ENCODE results near the gene REV1.
"Not testable (repeated sequence)": the region's sequence is repeated elsewhere in the genome, so short reads cannot be mapped to it uniquely, and the experiment has no call there.

The REV1 gene

DNA sequence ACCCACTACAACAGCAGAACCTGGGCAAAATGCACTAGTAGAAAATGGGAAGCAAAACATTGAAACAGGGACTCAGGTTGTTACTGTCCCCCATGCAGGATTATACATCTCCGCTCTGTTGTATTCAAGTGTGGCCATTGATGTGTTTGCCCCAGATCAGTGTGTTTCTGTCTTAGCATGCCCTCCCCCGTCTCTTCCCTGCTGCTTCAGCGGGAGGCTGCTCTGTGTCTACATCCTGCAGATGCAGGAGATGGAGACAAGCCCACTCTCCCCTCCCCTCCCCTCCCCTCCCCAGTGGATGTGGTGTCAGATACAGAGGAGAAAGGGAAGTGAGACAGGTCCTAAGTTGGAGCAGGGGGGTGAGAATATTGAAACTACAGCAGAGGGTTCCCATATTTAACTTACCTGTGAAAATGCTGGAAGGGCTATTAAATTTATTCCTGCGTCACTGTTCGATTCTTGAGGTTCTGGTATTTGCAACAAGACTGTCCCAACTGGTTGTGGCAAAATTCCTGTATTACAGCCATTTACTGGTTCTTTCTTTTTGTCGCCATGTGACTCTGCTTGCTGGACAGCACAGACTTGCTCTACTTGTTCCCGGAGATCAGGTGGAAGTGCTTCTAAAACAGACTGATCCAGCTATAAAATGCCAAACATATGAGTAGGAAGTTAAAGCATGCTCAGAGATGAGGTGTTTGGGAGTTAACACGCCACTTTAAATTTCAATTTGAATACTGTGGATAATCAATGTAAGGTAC is 85.6 kb downstream of the REV1 start:
- DNase-seq (ENCODE audit: low read depth, low spot score): no peak

DNA sequence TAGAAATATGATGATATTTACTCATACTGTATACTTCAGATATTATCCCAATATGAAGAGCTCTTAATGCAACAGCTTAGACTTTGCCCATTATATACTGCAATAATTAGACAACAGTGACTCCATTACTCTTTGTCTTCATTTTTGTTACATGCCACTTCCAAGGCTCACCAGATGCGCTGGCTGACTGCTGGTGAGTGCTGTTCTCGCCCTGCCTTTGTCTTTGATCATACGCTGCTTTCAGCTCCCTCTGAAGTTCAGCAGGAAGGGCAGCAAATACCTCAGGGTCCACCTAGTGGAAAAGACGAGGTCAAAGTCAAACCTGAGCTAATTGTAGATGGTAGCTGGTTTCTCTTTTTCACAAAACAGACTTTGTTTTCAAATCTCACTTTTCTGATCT is 86.3 kb downstream of the REV1 start:
- DNase-seq (ENCODE audit: low read depth, low spot score): no peak

DNA sequence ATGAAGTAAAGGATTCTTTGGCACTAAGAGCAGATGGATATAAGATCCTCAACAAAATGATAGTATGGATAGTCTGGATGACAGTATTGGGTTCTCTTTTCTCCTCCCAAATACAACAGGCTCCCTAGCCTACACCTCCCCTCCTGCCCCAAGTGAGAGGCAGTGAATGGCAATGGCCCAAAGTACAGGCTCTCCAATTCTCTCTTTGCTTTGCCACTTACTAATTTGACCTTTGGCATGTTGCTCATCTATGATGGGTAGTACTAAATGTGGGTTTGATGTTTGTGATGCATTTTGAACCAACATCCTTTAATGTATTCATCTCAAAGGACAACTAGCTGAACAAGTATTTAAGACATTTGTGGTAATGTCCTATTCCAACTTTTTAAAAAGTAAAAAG is 86.7 kb downstream of the REV1 start:
- DNase-seq (ENCODE audit: low read depth, low spot score): no peak

DNA sequence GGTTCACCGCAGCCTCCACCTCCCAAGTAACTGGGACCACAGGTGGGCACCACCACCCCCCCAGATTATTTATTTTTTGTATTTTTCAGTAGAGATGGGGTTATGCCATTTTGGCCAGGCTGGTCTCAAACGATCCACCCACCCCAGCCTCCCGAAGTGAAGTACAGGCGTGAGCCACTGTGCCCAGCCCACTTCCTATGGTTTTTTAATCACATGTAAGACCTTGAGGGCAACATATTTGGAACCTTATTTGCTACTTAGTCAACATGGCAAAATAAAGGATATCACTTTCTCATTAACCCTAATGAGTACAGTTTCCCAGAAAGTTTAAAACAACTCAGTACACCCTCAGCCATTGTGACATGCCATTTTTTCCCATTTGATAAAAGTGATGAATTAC is 88.0 kb downstream of the REV1 start:
- DNase-seq (ENCODE audit: low read depth, low spot score): no peak

DNA sequence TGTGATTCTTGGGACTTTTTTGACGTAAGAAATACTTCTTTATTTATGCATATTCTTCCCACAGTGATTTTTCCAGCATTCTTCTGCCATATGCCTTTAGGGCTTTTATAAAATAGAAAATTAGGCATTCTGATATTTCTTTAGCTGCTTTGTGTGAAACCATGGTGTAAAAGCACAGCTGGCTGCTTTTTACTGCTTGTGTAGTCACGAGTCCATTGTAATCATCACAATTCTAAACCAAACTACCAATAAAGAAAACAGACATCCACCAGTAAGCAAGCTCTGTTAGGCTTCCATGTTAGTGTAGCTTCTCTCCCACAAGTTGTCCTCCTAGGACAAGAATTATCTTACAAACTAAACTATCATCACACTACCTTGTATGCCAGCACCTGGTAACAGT is 90.0 kb downstream of the REV1 start:
- DNase-seq (ENCODE audit: low read depth, low spot score): no peak

DNA sequence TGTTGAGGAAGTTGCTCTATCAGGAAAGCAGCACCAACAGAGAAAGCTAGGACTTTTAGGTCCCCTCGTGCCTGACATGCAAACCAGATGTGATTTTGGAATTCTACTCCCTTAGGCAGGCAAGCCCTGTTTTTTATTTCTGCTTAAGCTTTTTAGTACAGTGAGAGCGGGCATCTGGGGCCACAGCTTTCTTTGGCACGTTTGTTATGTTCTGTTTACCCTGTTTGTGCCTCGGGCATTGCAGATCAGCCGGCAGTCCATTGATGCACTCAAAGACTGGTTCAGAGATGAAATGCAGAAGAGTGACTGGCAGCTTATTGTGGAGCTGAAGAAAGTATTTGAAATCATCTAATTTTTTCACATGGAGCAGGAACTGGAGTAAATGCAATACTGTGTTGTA is 90.8 kb downstream of the REV1 start:
- DNase-seq (ENCODE audit: low read depth, low spot score): no peak

DNA sequence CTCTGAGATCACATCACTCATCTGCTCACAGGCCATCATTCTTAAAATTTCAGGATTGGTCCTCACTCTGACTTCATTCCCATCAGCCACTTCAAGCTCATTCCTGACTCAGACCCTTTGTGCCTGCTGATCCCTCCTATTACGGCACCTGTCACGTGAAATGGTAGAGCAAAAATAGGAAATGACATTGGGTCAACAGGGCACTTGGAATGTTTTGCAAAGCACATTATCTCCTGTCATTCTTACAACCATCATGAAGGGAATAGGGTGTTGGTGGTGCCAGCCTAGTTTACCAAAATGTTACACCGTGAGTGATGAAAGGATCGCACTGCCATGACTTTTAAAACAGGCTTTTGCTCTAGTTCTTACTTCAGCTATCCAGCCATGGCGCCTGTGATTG is 91.5 kb downstream of the REV1 start:
- DNase-seq (ENCODE audit: low read depth, low spot score): no peak

DNA sequence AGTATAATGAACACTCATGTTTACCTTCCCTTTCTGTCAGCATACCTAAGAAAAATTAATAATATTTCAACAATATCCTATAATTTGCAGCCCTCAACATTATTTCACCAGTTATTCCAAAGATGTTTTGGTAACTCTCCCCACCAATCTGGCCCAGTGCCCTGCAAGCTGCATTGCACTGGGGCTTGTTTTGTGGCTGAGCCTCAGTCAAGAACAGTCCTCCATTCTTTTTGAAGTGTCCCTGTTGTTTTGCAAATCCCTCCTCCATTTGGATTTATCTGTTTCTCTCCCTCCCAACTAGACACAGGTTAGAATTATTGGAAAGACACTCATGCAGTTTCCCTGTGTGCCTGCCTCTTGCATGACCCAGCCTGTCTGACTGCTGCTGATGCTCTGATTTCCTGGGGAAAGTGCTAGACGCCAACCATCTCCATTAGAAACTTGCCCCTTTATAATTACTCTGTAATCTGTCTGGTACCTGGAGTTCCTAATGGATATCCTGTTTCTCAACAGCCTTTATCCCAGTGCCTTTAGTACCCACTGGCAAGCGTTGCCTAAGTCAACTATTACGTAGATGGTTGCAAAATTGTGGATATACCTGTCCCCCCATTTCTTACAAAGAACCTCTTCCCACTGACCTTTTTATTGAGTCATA is 92.4 kb downstream of the REV1 start:
- DNase-seq (ENCODE audit: low read depth, low spot score): no peak

DNA sequence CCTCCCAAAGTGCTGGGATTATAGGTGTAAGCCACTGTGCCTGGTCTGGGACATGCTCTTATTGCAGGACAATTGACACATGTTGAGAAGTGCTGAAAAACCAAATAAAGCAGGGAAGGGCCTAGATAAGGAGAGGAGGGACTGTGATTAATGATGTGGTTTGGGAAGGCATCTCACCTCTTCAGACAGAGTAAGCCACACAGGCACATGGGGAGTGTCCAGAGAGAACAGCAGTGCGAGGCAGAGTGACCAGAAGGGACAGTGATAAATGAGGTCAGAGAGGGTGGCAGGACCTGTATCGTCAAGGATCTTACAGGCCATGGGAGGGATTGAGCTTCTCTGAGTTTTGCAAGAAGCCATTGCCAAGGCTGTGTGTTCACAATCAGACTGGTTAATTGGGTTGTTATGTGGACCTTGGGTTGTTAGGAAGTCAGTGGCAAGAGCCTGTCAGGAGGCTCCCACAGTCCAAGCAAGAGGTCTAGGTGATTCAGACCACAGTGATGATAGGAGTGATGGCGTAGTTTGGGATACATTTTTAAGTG is 94.2 kb downstream of the REV1 start:
- DNase-seq (ENCODE audit: low read depth, low spot score): no peak

DNA sequence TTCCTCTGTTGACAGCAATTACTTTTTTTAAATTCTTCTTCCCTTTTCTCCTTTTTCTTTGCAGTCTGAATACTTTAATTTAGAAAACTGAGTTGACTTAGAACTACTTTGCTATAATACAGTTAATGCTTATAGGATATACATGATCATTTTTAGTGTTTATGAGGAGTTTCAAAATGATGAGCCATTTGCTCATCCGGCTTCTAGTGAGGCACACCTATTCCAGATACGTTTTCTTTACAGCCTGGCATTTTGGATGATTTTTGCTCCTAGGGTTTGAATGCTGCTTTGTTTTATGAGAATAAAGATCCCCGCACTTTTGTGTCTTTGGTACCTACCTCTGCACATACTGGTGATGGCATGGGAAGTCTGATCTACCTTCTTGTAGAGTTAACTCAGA is 99.9 kb downstream of the REV1 start:
- DNase-seq (ENCODE audit: low read depth, low spot score): no peak

DNA sequence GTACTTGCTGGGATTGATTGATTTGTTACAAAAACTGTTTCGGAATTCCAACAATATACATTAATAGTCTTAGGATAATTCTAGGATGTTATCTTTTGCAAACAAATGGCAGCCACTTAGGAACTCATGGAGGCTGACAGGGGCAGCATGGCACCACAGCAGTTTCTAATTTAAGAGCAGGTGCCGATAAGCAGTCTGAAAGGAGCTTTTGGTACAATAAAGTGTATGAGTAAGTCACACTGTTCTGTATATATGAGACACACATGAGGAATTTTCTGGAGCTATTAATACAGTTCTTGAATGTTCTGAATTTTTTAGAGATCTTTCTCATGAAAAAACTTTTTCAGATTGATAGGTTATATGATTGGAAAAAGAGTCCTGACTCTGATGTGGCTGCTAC is 100.4 kb downstream of the REV1 start:
- no peak for DNase-seq (ENCODE audit: low read depth, low spot score)

DNA sequence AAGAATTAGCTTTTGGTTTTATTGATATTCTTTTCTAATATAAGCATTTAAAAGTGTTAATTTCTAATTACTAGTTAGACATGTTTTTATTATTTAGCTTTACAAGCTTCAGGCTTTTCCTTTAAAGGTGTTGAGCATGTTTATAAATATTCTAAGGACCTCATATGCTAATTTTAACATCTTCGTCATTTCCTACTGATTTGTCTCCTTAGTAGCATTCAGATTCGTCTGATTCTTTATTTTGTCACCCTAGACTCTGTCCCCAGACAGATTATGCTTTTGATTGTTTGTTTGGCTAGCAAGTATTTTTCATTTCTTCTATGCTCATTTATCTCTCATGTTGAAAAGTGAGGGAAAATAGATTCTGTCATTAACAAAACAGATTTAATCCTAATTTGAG is 100.9 kb downstream of the REV1 start:
- no peak for DNase-seq (ENCODE audit: low read depth, low spot score)

DNA sequence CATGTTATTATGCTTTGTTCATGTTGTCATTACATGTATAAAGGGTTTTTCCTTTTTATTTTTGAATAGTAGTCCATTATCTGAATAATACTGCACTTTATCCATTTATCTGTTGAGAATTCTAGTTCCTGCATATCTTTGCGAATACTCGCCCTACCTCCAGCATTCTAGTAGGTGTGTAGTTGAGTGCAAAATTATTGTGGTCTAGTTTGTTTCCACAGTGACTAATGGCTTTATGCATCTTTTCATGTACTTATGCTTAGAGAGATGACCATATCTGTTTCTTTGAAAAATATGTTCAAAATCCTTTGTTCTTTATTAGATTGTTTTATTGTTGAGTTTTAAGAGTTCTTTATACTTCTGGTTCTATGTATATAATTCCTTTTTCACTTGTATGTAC is 103.8 kb downstream of the REV1 start:
- DNase-seq (ENCODE audit: low read depth, low spot score): no peak

DNA sequence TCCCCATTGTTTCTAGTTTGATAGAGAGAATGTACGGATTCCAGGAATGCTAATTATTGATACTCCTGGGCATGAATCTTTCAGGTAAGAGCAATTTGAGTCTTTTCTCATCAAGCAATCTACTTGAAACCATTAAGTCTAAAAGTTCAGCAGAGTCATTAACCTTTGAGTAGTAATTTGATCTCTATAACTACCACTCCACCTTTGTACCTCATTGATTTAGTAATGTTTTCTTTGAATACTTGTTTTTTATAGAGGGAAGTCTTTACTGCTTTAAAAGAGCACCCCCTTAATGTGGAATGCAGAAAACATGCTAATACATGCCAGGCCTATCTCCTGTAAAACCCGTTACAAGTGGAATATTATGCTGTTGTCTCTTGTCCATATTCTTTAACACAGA is 107.7 kb downstream of the REV1 start:
- no peak for DNase-seq (ENCODE audit: low read depth, low spot score)

DNA sequence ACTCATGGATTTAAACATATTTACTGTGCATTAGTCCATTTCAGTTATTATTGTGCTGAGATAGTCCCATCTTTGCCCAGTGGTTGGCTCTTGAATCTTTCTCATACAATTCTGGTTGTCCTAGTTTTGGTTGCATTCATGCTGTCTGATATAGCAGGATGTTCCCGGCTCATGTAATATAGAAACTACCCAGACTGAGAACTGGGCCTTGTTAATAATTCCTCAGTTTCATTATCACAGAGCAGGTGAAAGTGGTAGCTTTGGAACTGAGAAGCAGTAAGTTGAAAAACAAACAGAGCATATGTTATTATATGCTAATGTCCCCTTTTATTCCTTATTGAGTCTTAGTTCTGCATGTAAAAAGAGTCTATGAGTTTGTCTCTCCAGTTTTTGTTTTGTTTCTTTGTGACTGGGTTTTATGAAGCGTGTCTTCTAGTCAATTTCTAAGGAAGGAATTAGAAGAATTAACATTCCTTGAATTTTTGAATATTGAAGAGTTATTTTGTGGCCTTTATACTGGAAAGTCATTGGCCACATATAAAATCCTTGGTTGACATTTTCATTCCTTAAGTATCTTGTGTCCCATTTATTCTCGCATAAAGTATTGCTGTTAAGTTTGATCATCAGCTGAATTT is 109.3 kb downstream of the REV1 start:
- no peak for DNase-seq (ENCODE audit: low read depth, low spot score)

DNA sequence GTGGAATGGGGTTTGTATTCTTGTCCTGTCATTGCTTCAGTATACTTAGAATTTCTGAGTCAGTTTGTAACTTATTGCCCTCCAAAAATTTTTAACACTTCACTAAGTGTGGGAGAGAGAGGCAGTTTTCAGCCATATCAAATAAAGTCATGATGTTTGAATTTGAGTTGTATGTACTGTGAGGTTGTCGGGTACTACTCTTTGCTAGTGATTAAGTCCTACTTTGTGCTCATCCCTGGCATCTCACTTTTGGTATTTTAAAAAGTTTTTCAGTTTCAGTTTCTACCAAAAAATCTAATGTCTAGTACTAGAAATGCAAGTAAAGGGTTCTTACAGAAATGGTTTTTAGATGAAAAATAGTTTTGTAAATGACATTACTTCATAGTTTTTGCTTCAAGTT is 111.9 kb downstream of the REV1 start:
- no peak for DNase-seq (ENCODE audit: low read depth, low spot score)

DNA sequence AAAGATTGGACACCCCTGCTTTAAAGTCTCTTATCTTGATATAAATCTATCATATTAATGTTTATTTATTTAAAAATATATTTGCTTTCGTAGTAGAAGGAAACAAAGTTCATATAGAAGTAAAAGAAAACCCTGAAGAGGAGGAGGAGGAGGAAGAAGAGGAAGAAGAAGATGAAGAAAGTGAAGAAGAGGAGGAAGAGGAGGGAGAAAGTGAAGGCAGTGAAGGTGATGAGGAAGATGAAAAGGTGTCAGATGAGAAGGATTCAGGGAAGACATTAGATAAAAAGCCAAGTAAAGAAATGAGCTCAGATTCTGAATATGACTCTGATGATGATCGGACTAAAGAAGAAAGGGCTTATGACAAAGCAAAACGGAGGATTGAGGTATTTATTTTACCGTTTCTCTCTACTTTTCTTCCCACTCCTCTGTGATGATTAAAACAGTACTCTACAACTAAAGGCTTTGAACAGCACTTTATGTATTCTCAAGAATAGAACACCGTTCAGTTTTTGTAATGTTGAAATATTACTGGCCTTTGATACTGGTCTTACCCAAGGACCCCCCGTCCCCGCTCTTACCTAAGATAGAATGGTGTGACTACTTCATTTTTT is 113.5 kb downstream of the REV1 start:
- DNase-seq (ENCODE audit: low read depth, low spot score): no peak

DNA sequence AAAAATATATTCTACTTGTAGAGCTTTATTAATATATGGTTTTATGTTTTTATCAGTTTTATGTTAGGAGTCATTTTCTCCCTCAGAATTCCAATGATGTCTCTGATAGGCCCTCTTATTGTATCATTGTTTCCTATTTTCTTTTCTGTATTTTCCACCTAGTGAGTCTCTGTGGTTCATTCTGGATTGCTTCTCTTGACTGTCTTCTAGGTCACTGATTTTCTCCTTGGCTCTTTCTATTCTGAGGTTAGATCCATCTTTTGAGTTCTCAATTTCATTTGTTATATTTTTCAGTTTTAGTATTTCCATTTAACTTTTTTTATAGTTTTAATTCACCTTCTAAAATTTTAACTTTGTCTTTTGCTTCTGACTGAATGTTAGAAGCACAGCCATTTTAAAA is 115.1 kb downstream of the REV1 start:
- DNase-seq (ENCODE audit: low read depth, low spot score): no peak

DNA sequence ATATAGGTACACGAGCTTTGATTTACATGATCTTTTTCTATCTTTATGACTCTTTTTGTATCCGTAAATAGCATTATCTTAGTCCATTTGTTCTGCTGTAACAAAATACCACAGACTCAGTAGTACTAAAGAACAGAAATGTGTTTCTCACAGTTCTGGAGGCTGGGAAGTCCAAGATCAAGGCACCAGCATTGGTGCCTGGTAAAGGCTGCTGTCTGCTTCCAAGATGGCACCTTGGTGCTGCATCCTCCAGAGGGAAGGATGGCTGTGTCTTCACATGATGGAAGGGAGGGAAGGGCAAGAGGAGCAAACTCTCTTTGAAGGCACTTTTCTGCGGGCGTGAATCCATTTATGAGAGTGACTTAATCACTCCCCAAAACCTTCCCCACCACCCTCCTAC is 116.7 kb downstream of the REV1 start:
- DNase-seq (ENCODE audit: low read depth, low spot score): no peak

DNA sequence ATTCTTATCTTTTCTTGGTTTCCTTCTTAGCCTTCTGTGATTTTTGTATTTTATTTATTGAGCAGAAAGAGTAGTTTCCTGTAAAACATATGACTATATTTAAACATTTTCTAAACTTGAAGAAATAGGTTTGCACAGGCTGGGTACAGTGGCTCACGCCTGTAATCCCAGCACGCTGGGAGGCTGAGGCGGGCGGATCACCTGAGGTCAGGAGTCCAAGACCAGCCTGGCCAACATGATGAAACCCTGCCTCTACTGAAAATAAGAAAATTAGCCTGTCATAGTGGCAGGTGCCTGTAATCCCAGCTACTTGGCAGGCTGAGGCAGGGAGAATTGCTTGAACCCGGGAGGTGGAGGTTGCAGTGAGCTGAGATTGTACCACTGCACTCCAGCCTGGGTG is 121.0 kb downstream of the REV1 start:
- DNase-seq (ENCODE audit: low read depth, low spot score): not testable (repeated sequence)

DNA sequence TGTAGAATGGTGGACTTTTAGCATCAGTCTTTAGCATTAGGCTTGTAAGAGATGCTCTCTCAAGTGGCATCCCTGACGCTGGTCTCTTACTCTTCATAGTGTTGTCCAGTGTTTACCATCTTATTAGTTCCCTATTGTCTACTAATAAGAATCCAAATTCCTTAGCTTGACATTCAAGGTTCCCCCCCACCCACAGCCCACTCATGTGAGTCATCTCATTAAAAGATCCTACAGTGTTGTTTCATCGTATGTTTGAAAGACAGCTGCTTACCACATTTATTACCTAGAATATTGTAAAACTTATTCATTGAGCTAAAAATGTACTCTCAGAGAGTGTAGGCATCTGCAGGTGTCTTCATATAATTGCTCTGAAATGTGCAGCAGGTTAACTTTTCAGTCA is 124.2 kb downstream of the REV1 start:
- DNase-seq (ENCODE audit: low read depth, low spot score): no peak

DNA sequence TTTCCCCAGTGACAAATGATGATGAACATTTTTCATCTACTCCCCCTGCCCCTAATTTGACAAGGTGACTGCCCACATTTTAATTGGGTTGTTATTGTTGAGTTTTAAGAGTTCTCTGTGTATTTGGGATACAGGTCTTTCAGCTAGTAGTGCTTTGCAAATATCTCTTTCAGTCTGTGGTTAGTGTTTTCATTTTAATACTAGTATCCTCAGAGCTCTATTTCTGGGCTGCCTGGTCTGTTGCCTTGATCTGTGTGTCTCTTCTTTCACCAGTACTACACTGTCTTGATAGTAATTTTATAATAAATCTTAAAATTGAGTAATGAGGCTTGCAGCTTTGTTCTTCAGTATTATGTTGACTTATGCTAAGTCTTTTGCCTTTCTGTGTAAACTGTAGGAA is 133.0 kb downstream of the REV1 start:
- DNase-seq (ENCODE audit: low read depth, low spot score): no peak

Data from activated CD4-positive, CD25-positive, alpha-beta regulatory T cell treated with anti-CD3 and anti-CD28 coated beads, Interleukin-2, amount 50 U/mL, for 16 hours (primary cell).